Keratinocyte (primary cell): ENCODE results near the gene PDK2. TPM values are rescaled to one million over a fixed set of nuclear protein-coding genes. Genes with fewer than 3 reads are reported as not detected.

Source experiments
- DNase-seq: peaks from one replicate; pipeline ENCODE4 v3.0.0-alpha.2; 2011; ENCODE audit warnings: low read depth, missing footprints, low spot score
- FAIRE-seq: peaks from 2 replicates; lab custom pipeline; 2011; peaks lifted over from hg19 to GRCh38; lab: Jason Lieb, UNC
- H2AFZ ChIP-seq: 2 replicates; pipeline ENCODE4 v1.6.0; 2012; ENCODE audit warnings: low read length, control low read depth, inconsistent platforms; ENCODE audit not compliant: control insufficient read depth
- H3K27ac ChIP-seq: 2 replicates; pipeline ENCODE4 v1.5.1; 2011; ENCODE audit warnings: low read length; ENCODE audit not compliant: control insufficient read depth, insufficient read depth
- H3K27me3 ChIP-seq: 3 replicates; pipeline ENCODE4 v1.6.0; 2011; ENCODE audit warnings: low read length; ENCODE audit not compliant: control insufficient read depth, insufficient read depth; ENCODE audit errors: extremely low read depth
- H3K36me3 ChIP-seq, 2 experiments: 2 replicates in 1 of 2; 3 replicates in 1 of 2; pipeline ENCODE4 v1.5.1; 2011; ENCODE audit warnings: low read length in 2 of 2, mild to moderate bottlenecking in 1 of 2; ENCODE audit not compliant: control insufficient read depth in 2 of 2, insufficient read depth in 2 of 2; ENCODE audit errors: extremely low read depth in 1 of 2
- H3K4me1 ChIP-seq: 3 replicates; pipeline ENCODE4 v1.5.1; 2011; ENCODE audit warnings: low read length; ENCODE audit not compliant: control insufficient read depth, insufficient read depth; ENCODE audit errors: extremely low read depth
- H3K4me2 ChIP-seq: 3 replicates; pipeline ENCODE4 v1.6.0; 2011; ENCODE audit warnings: low read depth, low read length; ENCODE audit not compliant: control insufficient read depth, insufficient read depth; ENCODE audit errors: extremely low read depth
- H3K4me3 ChIP-seq, 3 experiments: fragments of 200-600 bp in 1 of 3; sonication (generic) in 1 of 3; 2 replicates in 2 of 3; 3 replicates in 1 of 3; pipeline ENCODE4 v1.5.1; 2011 to 2016; ENCODE audit warnings: low read length in 3 of 3, mild to moderate bottlenecking in 3 of 3, control low read depth in 2 of 3, inconsistent platforms in 1 of 3, low read depth in 1 of 3, mixed read lengths in 1 of 3, mixed run types in 1 of 3, moderate library complexity in 1 of 3; ENCODE audit not compliant: control insufficient read depth in 2 of 3, insufficient read depth in 2 of 3; ENCODE audit errors: extremely low read depth in 1 of 3
- H3K79me2 ChIP-seq: 2 replicates; pipeline ENCODE4 v1.6.0; 2012; ENCODE audit warnings: low read length; ENCODE audit not compliant: control insufficient read depth, insufficient read depth
- H3K9ac ChIP-seq: 3 replicates; pipeline ENCODE4 v1.6.0; 2011; ENCODE audit warnings: low read length; ENCODE audit not compliant: control insufficient read depth, insufficient read depth; ENCODE audit errors: extremely low read depth
- H3K9me1 ChIP-seq: 3 replicates; pipeline ENCODE4 v1.6.0; 2011; ENCODE audit warnings: low read length; ENCODE audit not compliant: control insufficient read depth, insufficient read depth; ENCODE audit errors: extremely low read depth
- H3K9me3 ChIP-seq: 2 replicates; pipeline ENCODE4 v1.5.1; 2012; ENCODE audit warnings: low read depth, low read length; ENCODE audit not compliant: control insufficient read depth
- H4K20me1 ChIP-seq: 3 replicates; pipeline ENCODE4 v1.6.0; 2011; ENCODE audit warnings: low read length; ENCODE audit not compliant: control insufficient read depth, insufficient read depth; ENCODE audit errors: extremely low read depth
- EZH2 ChIP-seq: IDR thresholded peaks from one replicate; pipeline ENCODE4 v1.6.1; 2012; ENCODE audit warnings: inconsistent platforms, mild to moderate bottlenecking, low read length, moderate library complexity
- dilution Hi-C: fragments of 300-500 bp; cut with MboI; formaldehyde crosslinking; loops from one replicate; pipeline ENCODE4 v1.7.0; 2020; ENCODE audit warnings: low sequenced_read_pairs; ENCODE audit not compliant: extremely low pct_ligation_motif_present
- polyA plus RNA-seq, 5 experiments: library from polyadenylated mRNA; depleted of rRNA in 3 of 5; stranded (reverse) in 3 of 5; stranded (forward) in 1 of 5; unstranded in 1 of 5; fragments of >200 nt; gene quantifications; 1 replicate in 1 of 5; 2 replicates in 3 of 5; 3 replicates in 1 of 5; pipeline versions ENCODE4 v1.2.1 to v1.2.3, GENCODE V29; 2011 to 2012; ENCODE audit warnings: missing spikeins in 2 of 5, low read depth in 1 of 5, low replicate concordance in 1 of 5
- TF ChIP-seq, protein P1 (sequence below), 3 experiments: IDR thresholded peaks in 1 of 3; conservative IDR thresholded peaks in 1 of 3; optimal IDR thresholded peaks in 1 of 3; 2 replicates in 2 of 3; 3 replicates in 1 of 3; pipeline versions ENCODE3 to v1.5.1; 2011; ENCODE audit warnings: low read length in 3 of 3, mild to moderate bottlenecking in 3 of 3, moderate library complexity in 2 of 3, control low read depth in 1 of 3, inconsistent platforms in 1 of 3; ENCODE audit not compliant: insufficient read depth in 2 of 3; ENCODE audit errors: extremely low read depth in 1 of 3

PDK2 gene
- polyA plus RNA-seq, 1 donor (not counting 4 experiments of a cell fraction or from before 2014, with no cell fraction given) = 7.5 TPM

DNA sequence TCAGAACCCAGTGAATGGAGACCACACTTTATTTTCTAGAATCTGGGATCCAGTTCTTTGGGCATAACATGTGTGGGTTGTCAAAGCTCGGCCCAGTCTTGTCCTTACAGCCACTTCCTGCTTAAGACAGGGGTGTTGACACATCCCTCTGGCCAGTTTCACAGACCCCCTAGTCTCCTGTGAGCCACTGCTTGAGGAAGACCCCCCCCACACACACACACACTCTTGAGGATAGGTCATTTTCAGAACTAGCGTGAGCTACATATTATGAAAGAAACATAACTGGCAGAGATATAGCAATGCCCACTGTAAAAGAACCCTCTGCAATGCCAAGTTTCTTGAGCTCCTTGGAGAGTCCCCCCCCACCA, 3.2 kb upstream of the PDK2 start:
- no peak overlapping the region for H2AFZ ChIP-seq
- H3K27ac ChIP-seq = no peak overlapping the region
- H3K4me1 ChIP-seq = peaks cover 15% of the 10 kb centered on the region
- peaks cover 59% of the 10 kb centered on the region for H4K20me1 ChIP-seq
- FAIRE-seq (no peak), DNase-seq (no peak)
- H3K79me2 ChIP-seq = no peaks in the 10 kb centered on the region
- H3K9me1 ChIP-seq = peaks cover 3% of the 10 kb centered on the region
- H3K36me3 ChIP-seq = peaks cover 34 to 39% of the 10 kb centered on the region in 2 experiments
- TF ChIP-seq, protein P1, sequence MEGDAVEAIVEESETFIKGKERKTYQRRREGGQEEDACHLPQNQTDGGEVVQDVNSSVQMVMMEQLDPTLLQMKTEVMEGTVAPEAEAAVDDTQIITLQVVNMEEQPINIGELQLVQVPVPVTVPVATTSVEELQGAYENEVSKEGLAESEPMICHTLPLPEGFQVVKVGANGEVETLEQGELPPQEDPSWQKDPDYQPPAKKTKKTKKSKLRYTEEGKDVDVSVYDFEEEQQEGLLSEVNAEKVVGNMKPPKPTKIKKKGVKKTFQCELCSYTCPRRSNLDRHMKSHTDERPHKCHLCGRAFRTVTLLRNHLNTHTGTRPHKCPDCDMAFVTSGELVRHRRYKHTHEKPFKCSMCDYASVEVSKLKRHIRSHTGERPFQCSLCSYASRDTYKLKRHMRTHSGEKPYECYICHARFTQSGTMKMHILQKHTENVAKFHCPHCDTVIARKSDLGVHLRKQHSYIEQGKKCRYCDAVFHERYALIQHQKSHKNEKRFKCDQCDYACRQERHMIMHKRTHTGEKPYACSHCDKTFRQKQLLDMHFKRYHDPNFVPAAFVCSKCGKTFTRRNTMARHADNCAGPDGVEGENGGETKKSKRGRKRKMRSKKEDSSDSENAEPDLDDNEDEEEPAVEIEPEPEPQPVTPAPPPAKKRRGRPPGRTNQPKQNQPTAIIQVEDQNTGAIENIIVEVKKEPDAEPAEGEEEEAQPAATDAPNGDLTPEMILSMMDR (optimal IDR thresholded peaks at IDR 0.05 in 1 of 3, IDR thresholded peaks at IDR 0.05 in 1 of 3, conservative IDR thresholded peaks at IDR 0.05 in 1 of 3; ENCODE audit: extremely low read depth in 1 of 3, insufficient read depth in 2 of 3, low read length in 3 of 3) = no peak
- TF ChIP-seq EZH2 = no peak
- no peaks in the 10 kb centered on the region for H3K9me3 ChIP-seq
- no peak overlapping the region for H3K4me2 ChIP-seq
- H3K9ac ChIP-seq = no peak overlapping the region
- dilution Hi-C loops = no loop called here
- H3K27me3 ChIP-seq = no peaks in the 10 kb centered on the region
- no peak overlapping the region for H3K4me3 ChIP-seq

DNA sequence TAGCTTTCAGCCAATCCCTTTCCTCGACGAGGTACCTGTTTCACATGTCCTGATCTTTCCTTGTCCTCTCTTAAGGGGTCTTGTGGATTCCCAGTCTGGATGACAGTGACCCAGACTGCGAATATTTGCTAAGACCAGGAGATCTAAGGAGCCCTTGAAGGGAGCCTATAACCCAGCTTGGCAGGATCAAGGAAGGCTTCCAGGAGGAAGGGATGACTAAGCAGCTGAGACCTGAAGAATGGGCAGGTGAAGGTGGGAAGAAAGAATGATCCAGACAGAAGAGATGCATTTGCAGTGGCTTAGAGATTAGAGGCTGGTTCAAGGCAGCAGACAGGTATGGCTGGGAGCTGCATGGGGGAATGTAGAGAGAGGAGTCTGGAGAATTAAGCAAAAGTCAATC, 1.9 kb upstream of the PDK2 start:
- Histone ChIP-seq H3K27ac (no peak overlapping the region), H3K4me1 (peaks cover 15% of the 10 kb centered on the region), H4K20me1 (peaks cover 49% of the 10 kb centered on the region), H3K4me2 (no peak overlapping the region), H2AFZ (no peak overlapping the region), H3K9me1 (peaks cover 3% of the 10 kb centered on the region), H3K9me3 (no peaks in the 10 kb centered on the region), H3K36me3 (peaks cover 23 to 29% of the 10 kb centered on the region in 2 experiments), H3K27me3 (no peaks in the 10 kb centered on the region), H3K9ac (no peak overlapping the region), H3K4me3 (no peak overlapping the region), H3K79me2 (no peaks in the 10 kb centered on the region)
- dilution Hi-C loops = no loop called here
- no peak for FAIRE-seq
- DNase-seq = no peak
- TF ChIP-seq, protein P1 (optimal IDR thresholded peaks at IDR 0.05 in 1 of 3, IDR thresholded peaks at IDR 0.05 in 1 of 3, conservative IDR thresholded peaks at IDR 0.05 in 1 of 3; ENCODE audit: extremely low read depth in 1 of 3, insufficient read depth in 2 of 3, low read length in 3 of 3) = no peak
- TF ChIP-seq EZH2 = no peak
